ENCODE measurements around the gene PPP3R1.

- TF ChIP-seq, protein P1, sequence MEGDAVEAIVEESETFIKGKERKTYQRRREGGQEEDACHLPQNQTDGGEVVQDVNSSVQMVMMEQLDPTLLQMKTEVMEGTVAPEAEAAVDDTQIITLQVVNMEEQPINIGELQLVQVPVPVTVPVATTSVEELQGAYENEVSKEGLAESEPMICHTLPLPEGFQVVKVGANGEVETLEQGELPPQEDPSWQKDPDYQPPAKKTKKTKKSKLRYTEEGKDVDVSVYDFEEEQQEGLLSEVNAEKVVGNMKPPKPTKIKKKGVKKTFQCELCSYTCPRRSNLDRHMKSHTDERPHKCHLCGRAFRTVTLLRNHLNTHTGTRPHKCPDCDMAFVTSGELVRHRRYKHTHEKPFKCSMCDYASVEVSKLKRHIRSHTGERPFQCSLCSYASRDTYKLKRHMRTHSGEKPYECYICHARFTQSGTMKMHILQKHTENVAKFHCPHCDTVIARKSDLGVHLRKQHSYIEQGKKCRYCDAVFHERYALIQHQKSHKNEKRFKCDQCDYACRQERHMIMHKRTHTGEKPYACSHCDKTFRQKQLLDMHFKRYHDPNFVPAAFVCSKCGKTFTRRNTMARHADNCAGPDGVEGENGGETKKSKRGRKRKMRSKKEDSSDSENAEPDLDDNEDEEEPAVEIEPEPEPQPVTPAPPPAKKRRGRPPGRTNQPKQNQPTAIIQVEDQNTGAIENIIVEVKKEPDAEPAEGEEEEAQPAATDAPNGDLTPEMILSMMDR (IDR thresholded peaks at IDR 0.05; ENCODE audit: insufficient read depth, low read length), result no peak
- TF ChIP-seq GABPA (IDR thresholded peaks at IDR 0.05; ENCODE audit: low read depth), result no peak
Measured at GRCh38 chr2:68178432-68178831, 73.9 kb downstream of the PPP3R1 start.

All from HL-60 (cell line).